Mesenchymal stem cell (in vitro differentiated cells and primary cell): Measurements from ENCODE around the gene TOR1AIP1.
A peak's percentile ranks its signal among the peaks of the same experiment; 100 is the strongest.

Source experiments
- DNase-seq: peaks from one replicate; pipeline ENCODE4 v3.0.0-alpha.2; 2013
- H2AFZ ChIP-seq: one replicate; pipeline ENCODE4 v1.6.1; 2013; ENCODE audit warnings: low read depth, mild to moderate bottlenecking, control low read depth, inconsistent platforms, low read length, moderate library complexity
- H2AK5ac ChIP-seq: 2 replicates; pipeline ENCODE4 v1.6.1; 2013; ENCODE audit warnings: low read length, moderate library complexity, mild to moderate bottlenecking, inconsistent platforms; ENCODE audit not compliant: severe bottlenecking
- H2BK120ac ChIP-seq: one replicate; pipeline ENCODE4 v1.6.1; 2013; ENCODE audit warnings: low read depth, mild to moderate bottlenecking, inconsistent platforms, low read length, moderate library complexity
- H2BK12ac ChIP-seq, 2 experiments: one replicate each; pipeline ENCODE4 v1.6.1; 2013; ENCODE audit warnings: inconsistent platforms in 2 of 2, low read length in 2 of 2, mild to moderate bottlenecking in 2 of 2, moderate library complexity in 2 of 2, control low read depth in 1 of 2
- H2BK15ac ChIP-seq: one replicate; pipeline ENCODE4 v1.6.1; 2013; ENCODE audit warnings: mild to moderate bottlenecking, low read depth, inconsistent platforms; ENCODE audit not compliant: poor library complexity, severe bottlenecking
- H2BK5ac ChIP-seq: 2 replicates; pipeline ENCODE4 v1.6.1; 2013; ENCODE audit warnings: low read depth, mild to moderate bottlenecking, low read length, control low read depth, inconsistent platforms; ENCODE audit not compliant: poor library complexity, severe bottlenecking
- H3K14ac ChIP-seq, 2 experiments: one replicate each; pipeline ENCODE4 v1.6.1; 2013; ENCODE audit warnings: inconsistent platforms in 2 of 2, low read length in 2 of 2, control low read depth in 1 of 2, mild to moderate bottlenecking in 1 of 2, moderate library complexity in 1 of 2
- H3K18ac ChIP-seq, 2 experiments: one replicate each; pipeline ENCODE4 v1.6.1; 2013; ENCODE audit warnings: inconsistent platforms in 2 of 2, low read length in 2 of 2, control low read depth in 1 of 2, low read depth in 1 of 2, mild to moderate bottlenecking in 1 of 2
- H3K23ac ChIP-seq, 2 experiments: one replicate each; pipeline ENCODE4 v1.6.1; 2013; ENCODE audit warnings: inconsistent platforms in 2 of 2, low read length in 2 of 2, mild to moderate bottlenecking in 2 of 2, moderate library complexity in 2 of 2, control low read depth in 1 of 2
- H3K27ac ChIP-seq: 2 replicates; pipeline ENCODE4 v1.5.1; 2013; ENCODE audit warnings: mild to moderate bottlenecking, moderate library complexity, low read length, control low read depth, inconsistent platforms; ENCODE audit not compliant: poor library complexity, severe bottlenecking
- H3K27me3 ChIP-seq, 2 experiments: 2 replicates each; pipeline versions ENCODE4 v1.6.1 to v1.7.0; 2013; ENCODE audit warnings: low read length in 2 of 2, mild to moderate bottlenecking in 2 of 2, moderate library complexity in 2 of 2, control low read depth in 1 of 2, inconsistent platforms in 1 of 2; ENCODE audit not compliant: control insufficient read depth in 1 of 2, insufficient read depth in 1 of 2
- H3K36me3 ChIP-seq, 2 experiments: 2 replicates each; pipeline versions ENCODE4 v1.6.1 to v1.7.0; 2013; ENCODE audit warnings: low read length in 2 of 2, control low read depth in 1 of 2, inconsistent platforms in 1 of 2, low read depth in 1 of 2, mild to moderate bottlenecking in 1 of 2; ENCODE audit not compliant: insufficient read depth in 2 of 2, control insufficient read depth in 1 of 2
- H3K4ac ChIP-seq, 2 experiments: one replicate each; pipeline ENCODE4 v1.6.1; 2013; ENCODE audit warnings: inconsistent platforms in 2 of 2, low read length in 2 of 2, mild to moderate bottlenecking in 2 of 2, moderate library complexity in 2 of 2, control low read depth in 1 of 2, low read depth in 1 of 2
- H3K4me1 ChIP-seq: 2 replicates; pipeline ENCODE4 v1.6.1; 2013; ENCODE audit warnings: low read depth, low read length, control low read depth; ENCODE audit not compliant: control insufficient read depth, insufficient read depth
- H3K4me2 ChIP-seq: 2 replicates; pipeline ENCODE4 v1.6.1; 2013; ENCODE audit warnings: low read length, mild to moderate bottlenecking, inconsistent platforms; ENCODE audit not compliant: poor library complexity, severe bottlenecking
- H3K4me3 ChIP-seq, 2 experiments: 2 replicates each; pipeline versions ENCODE4 v1.5.1 to v1.7.0; 2013; ENCODE audit warnings: low read length in 2 of 2, mild to moderate bottlenecking in 2 of 2, control low read depth in 1 of 2, low read depth in 1 of 2; ENCODE audit not compliant: insufficient read depth in 1 of 2
- H3K79me1 ChIP-seq: replicated peaks from 2 replicates; pipeline ENCODE4 v1.6.1; 2013; ENCODE audit warnings: mild to moderate bottlenecking, control low read depth, low read length, inconsistent platforms; ENCODE audit not compliant: poor library complexity, severe bottlenecking
- H3K9ac ChIP-seq: 2 replicates; pipeline ENCODE4 v1.7.0; 2013; ENCODE audit warnings: mild to moderate bottlenecking, low read length, moderate library complexity
- H3K9me3 ChIP-seq: 2 replicates; pipeline ENCODE4 v1.7.0; 2013; ENCODE audit warnings: mild to moderate bottlenecking, low read length; ENCODE audit not compliant: control insufficient read depth
- H4K8ac ChIP-seq: one replicate; pipeline ENCODE4 v1.6.1; 2013; ENCODE audit warnings: inconsistent platforms, mild to moderate bottlenecking, low read length, moderate library complexity
- H4K91ac ChIP-seq: one replicate; pipeline ENCODE4 v1.6.1; 2013; ENCODE audit warnings: mild to moderate bottlenecking, low read length, inconsistent platforms
- WGBS: methylation state at CpG from one replicate; pipeline ENCODE4 v1.1.7; 2013; ENCODE audit warnings: mixed read lengths; 5-methylcytosine and 5-hydroxymethylcytosine counted together

The TOR1AIP1 gene

GRCh38 chr1:179954493-179955286, 72.6 kb downstream of the TOR1AIP1 start, which contains the start of gene CEP350:
Gene CEP350 (plus strand): TSS chr1:179954810. CDS start chr1:179986182, 31,372 bp downstream.
- Histone ChIP-seq H3K27me3 (no peaks in the 10 kb centered on the region), H4K8ac (peak within 1 kb of the TSS; percentile 98), H3K36me3 (no peaks in the 10 kb centered on the region), H3K9me3 (no peaks in the 10 kb centered on the region), H2AK5ac (no peak within 1 kb of the TSS), H3K9ac (peak within 1 kb of the TSS; percentile 96), H3K4me2 (peak within 1 kb of the TSS; percentile 90), H3K14ac (peak within 1 kb of the TSS; percentile 86 to 91), H2BK120ac (peak within 1 kb of the TSS; percentile 86), H3K4me3 (peak within 1 kb of the TSS; percentile 84 to 87), H3K4ac (peak within 1 kb of the TSS; percentile 85 to 95), H3K79me1 (peaks cover 3% of the 10 kb centered on the region), H2BK15ac (peak within 1 kb of the TSS; percentile 89), H3K4me1 (no peaks in the 10 kb centered on the region), H3K27ac (peak within 1 kb of the TSS; percentile 59), H4K91ac (peak within 1 kb of the TSS; percentile 89), H2BK12ac (peak within 1 kb of the TSS in 1 of 2 experiments; percentile 67), H3K18ac (peak within 1 kb of the TSS; percentile 90 to 92), H3K23ac (peak within 1 kb of the TSS; percentile 95 to 98), H2BK5ac (no peak within 1 kb of the TSS), H2AFZ (peak within 1 kb of the TSS; percentile 74)
- under 1% methylated on average over 69 of the region's 72 CpGs for WGBS
- peak; percentile 100 for DNase-seq

GRCh38 chr1:179955287-179955680, 73.2 kb downstream of the TOR1AIP1 start:
- H3K18ac ChIP-seq, result peak overlapping the region; percentile 12 to 75
- peak overlapping the region; percentile 35 for H3K27ac ChIP-seq
- no peaks in the 10 kb centered on the region for H3K9me3 ChIP-seq
- no peaks in the 10 kb centered on the region for H3K36me3 ChIP-seq
- peak overlapping the region; percentile 89 for H2BK15ac ChIP-seq
- H3K23ac ChIP-seq, result peak overlapping the region in 1 of 2 experiments; percentile 79
- WGBS, result 0% methylated on average over 6 of the region's 10 CpGs
- H3K27me3 ChIP-seq, result no peaks in the 10 kb centered on the region
- H3K4ac ChIP-seq, result peak overlapping the region; percentile 85 to 95
- H2AFZ ChIP-seq, result peak overlapping the region; percentile 74
- H2BK120ac ChIP-seq, result no peak overlapping the region
- H3K4me2 ChIP-seq, result peak overlapping the region; percentile 90
- peak overlapping the region in 1 of 2 experiments; percentile 53 for H3K14ac ChIP-seq
- no peak overlapping the region for H2BK5ac ChIP-seq
- no peak overlapping the region for H4K91ac ChIP-seq
- H3K4me3 ChIP-seq, result peak overlapping the region; percentile 84 to 87
- H2AK5ac ChIP-seq, result no peak overlapping the region
- H2BK12ac ChIP-seq, result peak overlapping the region in 1 of 2 experiments; percentile 63
- peak; percentile 54 for DNase-seq
- H3K79me1 ChIP-seq, result peaks cover 5% of the 10 kb centered on the region
- peak overlapping the region; percentile 98 for H4K8ac ChIP-seq
- H3K9ac ChIP-seq, result peak overlapping the region; percentile 96
- H3K4me1 ChIP-seq, result no peaks in the 10 kb centered on the region

GRCh38 chr1:179955731-179956130, 73.6 kb downstream of the TOR1AIP1 start:
- H3K27me3 ChIP-seq, result no peaks in the 10 kb centered on the region
- no peak overlapping the region for H3K14ac ChIP-seq
- no peak overlapping the region for H2BK120ac ChIP-seq
- H4K91ac ChIP-seq, result no peak overlapping the region
- H2AFZ ChIP-seq, result no peak overlapping the region
- peak overlapping the region; percentile 90 for H3K4me2 ChIP-seq
- peak overlapping the region; percentile 96 for H3K9ac ChIP-seq
- H3K36me3 ChIP-seq, result no peaks in the 10 kb centered on the region
- H3K4ac ChIP-seq, result no peak overlapping the region
- no peak overlapping the region for H2BK5ac ChIP-seq
- H3K23ac ChIP-seq, result no peak overlapping the region
- H3K18ac ChIP-seq, result no peak overlapping the region
- H2BK15ac ChIP-seq, result no peak overlapping the region
- WGBS, result 7% methylated on average over 3 of the region's 3 CpGs
- no peak overlapping the region for H2BK12ac ChIP-seq
- H3K9me3 ChIP-seq, result no peaks in the 10 kb centered on the region
- H3K79me1 ChIP-seq, result peaks cover 5% of the 10 kb centered on the region
- H3K4me1 ChIP-seq, result no peaks in the 10 kb centered on the region
- H4K8ac ChIP-seq, result no peak overlapping the region
- DNase-seq, result no peak
- H3K27ac ChIP-seq, result no peak overlapping the region
- no peak overlapping the region for H2AK5ac ChIP-seq
- H3K4me3 ChIP-seq, result peak overlapping the region in 1 of 2 experiments; percentile 84

GRCh38 chr1:179958359-179958758, 76.3 kb downstream of the TOR1AIP1 start:
- Histone ChIP-seq H3K9ac (no peak overlapping the region), H3K4me1 (no peaks in the 10 kb centered on the region), H2BK5ac (no peak overlapping the region), H3K9me3 (no peaks in the 10 kb centered on the region), H3K4ac (no peak overlapping the region), H2AFZ (no peak overlapping the region), H2BK15ac (no peak overlapping the region), H3K79me1 (peaks cover 5% of the 10 kb centered on the region), H3K4me2 (no peak overlapping the region), H3K36me3 (no peaks in the 10 kb centered on the region), H3K23ac (no peak overlapping the region), H4K91ac (no peak overlapping the region), H3K27ac (no peak overlapping the region), H2BK12ac (no peak overlapping the region), H2AK5ac (no peak overlapping the region), H3K14ac (no peak overlapping the region), H3K18ac (no peak overlapping the region), H4K8ac (no peak overlapping the region), H3K4me3 (no peak overlapping the region), H3K27me3 (no peaks in the 10 kb centered on the region), H2BK120ac (no peak overlapping the region)
- 100% methylated on average over 2 of the region's 3 CpGs for WGBS
- DNase-seq, result no peak
